Smooth muscle cell (in vitro differentiated cells): ENCODE data around the gene ADARB1. TPM values are rescaled to one million over a fixed set of nuclear protein-coding genes. Genes with fewer than 3 reads are reported as not detected.

Source experiments
- DNase-seq: peaks from one replicate; lab custom pipeline; 2025; ENCODE audit not compliant: unreplicated experiment; lab: John Stamatoyannopoulos, UW
- H2AFZ ChIP-seq: fragments of 200-600 bp; sonication (generic); 2 replicates; pipeline ENCODE4 v1.6.0; 2016; ENCODE audit warnings: antibody characterized with exemption, low read depth, mild to moderate bottlenecking
- H3F3A ChIP-seq: fragments of 200-600 bp; sonication (generic); 2 replicates; pipeline ENCODE4 v1.6.0; 2017; ENCODE audit warnings: antibody characterized with exemption, low read depth
- H3K27ac ChIP-seq: fragments of 200-600 bp; sonication (generic); 2 replicates; pipeline ENCODE4 v1.5.1; 2016; ENCODE audit warnings: low read depth, mild to moderate bottlenecking
- H3K27me3 ChIP-seq: fragments of 200-600 bp; sonication (generic); 2 replicates; pipeline ENCODE4 v1.6.1; 2016; ENCODE audit warnings: low read depth, mild to moderate bottlenecking
- H3K36me3 ChIP-seq: fragments of 200-600 bp; sonication (generic); 2 replicates; pipeline ENCODE4 v1.5.1; 2016; ENCODE audit warnings: low read depth
- H3K4me1 ChIP-seq: fragments of 200-600 bp; sonication (generic); 2 replicates; pipeline ENCODE4 v1.5.1; 2016; ENCODE audit warnings: low read depth
- H3K4me2 ChIP-seq: fragments of 200-600 bp; sonication (generic); 2 replicates; pipeline ENCODE4 v1.6.0; 2016; ENCODE audit warnings: mild to moderate bottlenecking
- H3K4me3 ChIP-seq: fragments of 200-600 bp; sonication (generic); 2 replicates; pipeline ENCODE4 v1.5.1; 2016; ENCODE audit warnings: mild to moderate bottlenecking
- H3K79me2 ChIP-seq: fragments of 200-600 bp; sonication (generic); 2 replicates; pipeline ENCODE4 v1.6.0; 2016; ENCODE audit warnings: low read depth, mild to moderate bottlenecking
- H3K9ac ChIP-seq: fragments of 200-600 bp; sonication (generic); 2 replicates; pipeline ENCODE4 v1.6.0; 2016; ENCODE audit warnings: low read depth
- H3K9me3 ChIP-seq: fragments of 200-600 bp; sonication (generic); replicated peaks from 2 replicates; pipeline ENCODE4 v1.5.1; 2016; ENCODE audit warnings: low read depth
- H4K20me1 ChIP-seq: fragments of 200-600 bp; sonication (generic); 2 replicates; pipeline ENCODE4 v1.6.0; 2016; ENCODE audit warnings: low read depth
- CTCF ChIP-seq: fragments of 200-600 bp; sonication (generic); IDR thresholded peaks from 2 replicates; pipeline ENCODE4 v1.5.1; 2017; ENCODE audit warnings: borderline replicate concordance, mild to moderate bottlenecking, antibody characterized with exemption; ENCODE audit not compliant: insufficient read depth, poor library complexity, severe bottlenecking
- WGBS: methylation state at CpG from one replicate; pipeline ENCODE4 v1.1.7; 2016; ENCODE audit warnings: low lambda C conversion rate; 5-methylcytosine and 5-hydroxymethylcytosine counted together
- polyA plus RNA-seq: library from polyadenylated mRNA; unstranded; fragments of >200 nt; fragmentation: Nextera tagmentation; extraction: Ambion mirVana; gene quantifications from 2 replicates; pipeline ENCODE4 v1.2.1, GENCODE V29; 2016
- total RNA-seq: library from RNA; depleted of rRNA; stranded (reverse); fragments of >200 nt; gene quantifications from 2 replicates; pipeline ENCODE4 v1.2.3, GENCODE V29; 2014

ADARB1 gene
- total and polyA plus RNA-seq, 2 experiments from 2014 or later = 25.6 to 28.9 TPM

- Histone ChIP-seq H3K4me2 (no peak overlapping the region), H2AFZ (no peak overlapping the region), H3K4me1 (peaks cover 13% of the 10 kb centered on the region), H4K20me1 (peaks cover 45% of the 10 kb centered on the region), H3K79me2 (peaks cover 5% of the 10 kb centered on the region), H3K36me3 (no peaks in the 10 kb centered on the region), H3K27me3 (no peaks in the 10 kb centered on the region), H3K4me3 (no peak overlapping the region), H3K27ac (no peak overlapping the region), H3K9me3 (no peaks in the 10 kb centered on the region), H3K9ac (no peak overlapping the region), H3F3A (no peaks in the 10 kb centered on the region)
- TF ChIP-seq CTCF = no peak
- DNase-seq = no peak
- 97% methylated on average over 6 of the region's 6 CpGs for whole genome bisulfite sequencing
Measured at GRCh38 chr21:45150638-45151131, 76.3 kb downstream of the ADARB1 start.

GRCh38 chr21:45151445-45152160, 77.2 kb downstream of the ADARB1 start:
- WGBS = 83% methylated on average over 10 of the region's 10 CpGs
- DNase-seq = no peak
- peak overlapping the region; percentile 21 for H3K4me2 ChIP-seq
- TF ChIP-seq CTCF = no peak
- H2AFZ ChIP-seq = no peak overlapping the region
- H3K4me1 ChIP-seq = peaks cover 13% of the 10 kb centered on the region
- H3K27ac ChIP-seq = peak overlapping the region; percentile 35
- no peaks in the 10 kb centered on the region for H3F3A ChIP-seq
- no peaks in the 10 kb centered on the region for H3K36me3 ChIP-seq
- H3K79me2 ChIP-seq = peaks cover 4% of the 10 kb centered on the region
- H3K9ac ChIP-seq = no peak overlapping the region
- H4K20me1 ChIP-seq = peaks cover 40% of the 10 kb centered on the region
- no peaks in the 10 kb centered on the region for H3K27me3 ChIP-seq
- no peaks in the 10 kb centered on the region for H3K9me3 ChIP-seq
- H3K4me3 ChIP-seq = no peak overlapping the region

GRCh38 chr21:45152265-45152746, 77.9 kb downstream of the ADARB1 start:
- Histone ChIP-seq H3K36me3 (no peaks in the 10 kb centered on the region), H3K27ac (peak overlapping the region; percentile 35), H3K27me3 (no peaks in the 10 kb centered on the region), H3K4me3 (no peak overlapping the region), H4K20me1 (peaks cover 33% of the 10 kb centered on the region), H3K4me1 (peaks cover 13% of the 10 kb centered on the region), H3K4me2 (peak overlapping the region; percentile 21), H3K79me2 (no peaks in the 10 kb centered on the region), H3F3A (no peaks in the 10 kb centered on the region), H3K9me3 (no peaks in the 10 kb centered on the region), H2AFZ (no peak overlapping the region), H3K9ac (no peak overlapping the region)
- WGBS = 56% methylated on average over 24 of the region's 24 CpGs
- peak; percentile 19 for TF ChIP-seq CTCF
- DNase-seq = no peak
